GM12878 (cell line): ENCODE measurements around the gene MRC2. TPM values are rescaled to one million over a fixed set of nuclear protein-coding genes. Genes with fewer than 3 reads are reported as not detected.

Source experiments
- ATAC-seq: fragments of 200-7000 bp; cut with Tn5 transposase; 3 replicates; pipeline ENCODE4 v1.9.1; 2020; ENCODE audit warnings: mild to moderate bottlenecking, moderate library complexity
- BruUV-seq: library from RNA; stranded (reverse); fragments of 400-500 nt; replicated peaks from 2 replicates; lab custom pipeline; 2021; lab: Mats Ljungman, UMichigan
- CTCF ChIA-PET: fragments of 300-600 bp; sonication (Branson Sonifier 250); formaldehyde crosslinking; extraction: SDS; loops from one replicate; lab custom pipeline; 2021; ENCODE audit warnings: inconsistent platforms; lab: Yijun Ruan, JAX
- POLR2A ChIA-PET: fragments of 350-600 bp; formaldehyde crosslinking; extraction: SDS; loops from one replicate; lab custom pipeline; 2021; ENCODE audit warnings: inconsistent platforms; lab: Charles Lee
- RAD21 ChIA-PET: fragments of 300-600 bp; sonication (Branson Sonifier 250); formaldehyde crosslinking; loops from one replicate; lab custom pipeline; 2023; ENCODE audit warnings: antibody characterized with exemption; ENCODE audit not compliant: unreplicated experiment; lab: Charles Lee
- SMC1A ChIA-PET: fragments of 300-600 bp; sonication (Branson Sonifier 250); formaldehyde crosslinking; loops from one replicate; lab custom pipeline; 2023; ENCODE audit not compliant: unreplicated experiment, uncharacterized antibody; lab: Charles Lee
- DNase-seq: peaks from one replicate; pipeline ENCODE4 v3.0.0-alpha.2; 2011; ENCODE audit warnings: low read depth, low spot score
- FAIRE-seq: peaks from 3 replicates; lab custom pipeline; 2011; peaks lifted over from hg19 to GRCh38; lab: Jason Lieb, UNC
- H2AFZ ChIP-seq: 2 replicates; pipeline ENCODE4 v1.6.0; 2011; ENCODE audit warnings: low read depth, low read length, control low read depth; ENCODE audit not compliant: control insufficient read depth
- H3K27ac ChIP-seq: 2 replicates; pipeline ENCODE4 v1.5.1; 2011; ENCODE audit warnings: control low read depth; ENCODE audit not compliant: control insufficient read depth, insufficient read depth
- H3K27me3 ChIP-seq, 2 experiments: replicated peaks in 1 of 2; 2 replicates each; pipeline versions ENCODE4 v1.6.0 to v1.6.1; 2011; ENCODE audit warnings: low read length in 1 of 2; ENCODE audit not compliant: control insufficient read depth in 2 of 2, insufficient read depth in 2 of 2
- H3K36me3 ChIP-seq, 2 experiments: 2 replicates each; pipeline ENCODE4 v1.5.1; 2011; ENCODE audit warnings: low read length in 1 of 2; ENCODE audit not compliant: control insufficient read depth in 2 of 2, insufficient read depth in 2 of 2
- H3K4me1 ChIP-seq: 2 replicates; pipeline ENCODE4 v1.6.1; 2011; ENCODE audit warnings: mild to moderate bottlenecking, low read length, moderate library complexity, mixed read lengths; ENCODE audit not compliant: control insufficient read depth, insufficient read depth
- H3K4me2 ChIP-seq: 2 replicates; pipeline ENCODE4 v1.6.0; 2011; ENCODE audit warnings: control low read depth; ENCODE audit not compliant: control insufficient read depth, insufficient read depth
- H3K4me3 ChIP-seq: fragments of 200-600 bp; sonication (generic); 2 replicates; pipeline ENCODE4 v1.5.1; 2016
- H3K79me2 ChIP-seq: 2 replicates; pipeline ENCODE4 v1.6.0; 2011; ENCODE audit warnings: low read length; ENCODE audit not compliant: control insufficient read depth, insufficient read depth
- H3K9ac ChIP-seq: 2 replicates; pipeline ENCODE4 v1.8.0; 2011; ENCODE audit warnings: low read length, control low read depth, mixed read lengths; ENCODE audit not compliant: control insufficient read depth, insufficient read depth
- H3K9me3 ChIP-seq: replicated peaks from 3 replicates; pipeline ENCODE4 v1.5.1; 2011; ENCODE audit warnings: mild to moderate bottlenecking, low read length; ENCODE audit not compliant: control insufficient read depth, insufficient read depth
- H4K20me1 ChIP-seq: 2 replicates; pipeline ENCODE4 v1.6.0; 2011; ENCODE audit not compliant: control insufficient read depth, insufficient read depth
- CHD2 ChIP-seq: IDR thresholded peaks from 2 replicates; pipeline ENCODE4 v1.6.1; 2011; ENCODE audit warnings: low read depth, low read length, improper control_type of control experiment, borderline replicate concordance
- KLF5 ChIP-seq: fragments of 450-650 bp; IDR thresholded peaks from 2 replicates; pipeline ENCODE4 v1.6.1; 2014; ENCODE audit warnings: mild to moderate bottlenecking; ENCODE audit not compliant: partially characterized antibody
- NFIC ChIP-seq: IDR thresholded peaks from 2 replicates; pipeline ENCODE4 v1.6.1; 2012; ENCODE audit warnings: low read depth, mild to moderate bottlenecking, inconsistent platforms, low read length, moderate library complexity
- POLR2AphosphoS2 ChIP-seq: IDR thresholded peaks from 2 replicates; pipeline ENCODE4 v1.6.1; 2011; ENCODE audit warnings: low read depth, mild to moderate bottlenecking, low read length, improper control_type of control experiment, moderate library complexity
- SREBF2 ChIP-seq: IDR thresholded peaks from 2 replicates; pipeline ENCODE4 v1.6.1; 2012; ENCODE audit warnings: mild to moderate bottlenecking, low read length
- STAT3 ChIP-seq: IDR thresholded peaks from 2 replicates; pipeline ENCODE4 v1.6.1; 2011; ENCODE audit warnings: low read depth, low read length, improper control_type of control experiment
- WGBS: methylation state at CpG from one replicate; pipeline ENCODE4 v1.1.6; 2016; ENCODE audit warnings: low lambda C conversion rate; ENCODE audit not compliant: insufficient replicate concordance, insufficient coverage; ENCODE audit errors: missing lambda C conversion rate; 5-methylcytosine and 5-hydroxymethylcytosine counted together
- in situ Hi-C: fragments of 300-500 bp; cut with MboI; formaldehyde crosslinking; loops from 9 replicates; pipeline ENCODE4 v1.14.3; 2018; ENCODE audit warnings: mixed read lengths
- intact Hi-C: fragments of 100-400 bp; cut with micrococcal nuclease; formaldehyde crosslinking; loops from one replicate; pipeline ENCODE4 v1.14.2; 2022; ENCODE audit not compliant: unreplicated experiment
- polyA plus RNA-seq, 11 experiments: library from polyadenylated mRNA; depleted of rRNA in 4 of 11; unstranded in 6 of 11; stranded (reverse) in 5 of 11; fragments of >200 nt; fragmentation: Nextera tagmentation in 4 of 11; fragmentation: Illumina TruSeq in 1 of 11; extraction: Ambion mirVana in 4 of 11; extraction: Trizol in 1 of 11; gene quantifications; 1 replicate in 1 of 11; 2 replicates in 10 of 11; pipeline versions ENCODE4 v1.2.1 to v1.2.3, GENCODE V29; 2011 to 2016; ENCODE audit warnings: inconsistent platforms in 2 of 11, missing spikeins in 2 of 11, low read depth in 1 of 11
- total RNA-seq, 4 experiments: library from RNA; depleted of rRNA in 3 of 4; stranded (reverse); fragments of >200 nt in 3 of 4; fragmentation: Illumina TruSeq in 1 of 4; extraction: Trizol in 1 of 4; gene quantifications; 2 replicates each; pipeline versions ENCODE4 v1.2.1 to v1.2.3, GENCODE V29; 2013 to 2021
- TF ChIP-seq, protein P1 (sequence below): fragments of 450-650 bp; IDR thresholded peaks from 2 replicates; pipeline ENCODE4 v1.6.1; 2017; ENCODE audit warnings: borderline replicate concordance
- TF ChIP-seq, protein P2 (sequence below): fragments of 450-650 bp; IDR thresholded peaks from 2 replicates; pipeline ENCODE4 v1.6.1; 2018; ENCODE audit warnings: borderline replicate concordance, mild to moderate bottlenecking; ENCODE audit not compliant: partially characterized antibody
- TF ChIP-seq, protein P3 (sequence below): fragments of 450-650 bp; IDR thresholded peaks from 2 replicates; pipeline ENCODE4 v1.6.1; 2017; ENCODE audit warnings: mild to moderate bottlenecking, low read depth, inconsistent platforms; ENCODE audit not compliant: poor library complexity, severe bottlenecking
- TF ChIP-seq, protein P4 (sequence below): fragments of 450-650 bp; formaldehyde crosslinking; IDR thresholded peaks from 2 replicates; pipeline ENCODE4 v1.4.0; 2022; ENCODE audit warnings: mild to moderate bottlenecking, moderate library complexity
- TF ChIP-seq, protein P5 (sequence below): IDR thresholded peaks from 2 replicates; pipeline ENCODE4 v1.6.1; 2012; ENCODE audit warnings: mild to moderate bottlenecking, low read depth, low read length

Gene MRC2
- total and polyA plus RNA-seq, 10 of the 15 experiments (the other 5 are each of a cell fraction or from before 2014, with no cell fraction given): 0.04 to 0.96 (median 0.30) TPM; not detected in 1

DNA sequence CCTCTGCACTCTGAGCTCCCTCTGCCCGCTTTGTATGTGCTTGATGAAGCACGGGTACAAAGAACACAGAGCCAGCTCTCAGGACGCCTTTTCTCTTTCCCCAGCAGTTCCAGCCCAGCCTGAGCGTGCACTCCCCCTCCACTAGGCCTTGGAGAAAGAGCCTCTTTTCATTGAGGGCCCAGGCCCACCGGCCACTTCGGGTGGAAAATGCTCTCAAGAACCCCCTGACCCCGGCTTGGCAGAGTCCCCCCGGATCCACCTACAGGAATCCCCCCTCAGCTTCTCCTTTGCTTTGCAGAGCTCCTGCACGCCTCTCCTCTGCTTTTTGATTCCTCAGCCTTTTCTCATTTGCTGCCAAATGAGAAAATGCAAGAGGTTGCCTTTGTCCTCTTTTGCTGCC, 30.2 kb downstream of the MRC2 start:
- SMC1A ChIA-PET: no interaction called here
- H3K36me3 ChIP-seq: no peaks in the 10 kb centered on the region
- intact Hi-C loops (no loop called here), in situ Hi-C loops (no loop called here)
- no peak overlapping the region for H2AFZ ChIP-seq
- no peak overlapping the region for H3K4me3 ChIP-seq
- no peak for DNase-seq
- H3K27ac ChIP-seq: no peak overlapping the region
- H3K4me2 ChIP-seq: no peak overlapping the region
- peaks cover 10% of the 10 kb centered on the region for H3K4me1 ChIP-seq
- FAIRE-seq: no peak
- H4K20me1 ChIP-seq: no peaks in the 10 kb centered on the region
- BruUV-seq: no TSS peak
- WGBS: 47% methylated on average over 9 of the region's 9 CpGs
- ATAC-seq: no peak
- CTCF ChIA-PET: interaction anchor here (0.6 kb wide), 1 partner anchor 1237 kb away, joined by 3 read pairs; no protein-coding TSS in a partner anchor
- POLR2A ChIA-PET: no interaction called here
- peaks cover 6% of the 10 kb centered on the region; the same call in 2 of the 3 replicates for H3K9me3 ChIP-seq
- no peaks in the 10 kb centered on the region for H3K79me2 ChIP-seq
- H3K27me3 ChIP-seq: no peaks in the 10 kb centered on the region; a peak in 1 of 4 replicates
- H3K9ac ChIP-seq: no peak overlapping the region
- RAD21 ChIA-PET: no interaction called here
- TF ChIP-seq NFIC (no peak), KLF5 (no peak), POLR2AphosphoS2 (no peak), SREBF2 (no peak), CHD2 (no peak), STAT3 (no peak)
- TF ChIP-seq, protein P1, sequence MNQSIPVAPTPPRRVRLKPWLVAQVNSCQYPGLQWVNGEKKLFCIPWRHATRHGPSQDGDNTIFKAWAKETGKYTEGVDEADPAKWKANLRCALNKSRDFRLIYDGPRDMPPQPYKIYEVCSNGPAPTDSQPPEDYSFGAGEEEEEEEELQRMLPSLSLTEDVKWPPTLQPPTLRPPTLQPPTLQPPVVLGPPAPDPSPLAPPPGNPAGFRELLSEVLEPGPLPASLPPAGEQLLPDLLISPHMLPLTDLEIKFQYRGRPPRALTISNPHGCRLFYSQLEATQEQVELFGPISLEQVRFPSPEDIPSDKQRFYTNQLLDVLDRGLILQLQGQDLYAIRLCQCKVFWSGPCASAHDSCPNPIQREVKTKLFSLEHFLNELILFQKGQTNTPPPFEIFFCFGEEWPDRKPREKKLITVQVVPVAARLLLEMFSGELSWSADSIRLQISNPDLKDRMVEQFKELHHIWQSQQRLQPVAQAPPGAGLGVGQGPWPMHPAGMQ: no peak
- TF ChIP-seq, protein P2, sequence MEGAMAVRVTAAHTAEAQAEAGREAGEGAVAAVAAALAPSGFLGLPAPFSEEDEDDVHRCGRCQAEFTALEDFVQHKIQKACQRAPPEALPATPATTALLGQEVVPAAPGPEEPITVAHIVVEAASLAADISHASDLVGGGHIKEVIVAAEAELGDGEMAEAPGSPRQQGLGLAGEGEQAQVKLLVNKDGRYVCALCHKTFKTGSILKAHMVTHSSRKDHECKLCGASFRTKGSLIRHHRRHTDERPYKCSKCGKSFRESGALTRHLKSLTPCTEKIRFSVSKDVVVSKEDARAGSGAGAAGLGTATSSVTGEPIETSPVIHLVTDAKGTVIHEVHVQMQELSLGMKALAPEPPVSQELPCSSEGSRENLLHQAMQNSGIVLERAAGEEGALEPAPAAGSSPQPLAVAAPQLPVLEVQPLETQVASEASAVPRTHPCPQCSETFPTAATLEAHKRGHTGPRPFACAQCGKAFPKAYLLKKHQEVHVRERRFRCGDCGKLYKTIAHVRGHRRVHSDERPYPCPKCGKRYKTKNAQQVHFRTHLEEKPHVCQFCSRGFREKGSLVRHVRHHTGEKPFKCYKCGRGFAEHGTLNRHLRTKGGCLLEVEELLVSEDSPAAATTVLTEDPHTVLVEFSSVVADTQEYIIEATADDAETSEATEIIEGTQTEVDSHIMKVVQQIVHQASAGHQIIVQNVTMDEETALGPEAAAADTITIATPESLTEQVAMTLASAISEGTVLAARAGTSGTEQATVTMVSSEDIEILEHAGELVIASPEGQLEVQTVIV: no peak
- TF ChIP-seq, protein P3, sequence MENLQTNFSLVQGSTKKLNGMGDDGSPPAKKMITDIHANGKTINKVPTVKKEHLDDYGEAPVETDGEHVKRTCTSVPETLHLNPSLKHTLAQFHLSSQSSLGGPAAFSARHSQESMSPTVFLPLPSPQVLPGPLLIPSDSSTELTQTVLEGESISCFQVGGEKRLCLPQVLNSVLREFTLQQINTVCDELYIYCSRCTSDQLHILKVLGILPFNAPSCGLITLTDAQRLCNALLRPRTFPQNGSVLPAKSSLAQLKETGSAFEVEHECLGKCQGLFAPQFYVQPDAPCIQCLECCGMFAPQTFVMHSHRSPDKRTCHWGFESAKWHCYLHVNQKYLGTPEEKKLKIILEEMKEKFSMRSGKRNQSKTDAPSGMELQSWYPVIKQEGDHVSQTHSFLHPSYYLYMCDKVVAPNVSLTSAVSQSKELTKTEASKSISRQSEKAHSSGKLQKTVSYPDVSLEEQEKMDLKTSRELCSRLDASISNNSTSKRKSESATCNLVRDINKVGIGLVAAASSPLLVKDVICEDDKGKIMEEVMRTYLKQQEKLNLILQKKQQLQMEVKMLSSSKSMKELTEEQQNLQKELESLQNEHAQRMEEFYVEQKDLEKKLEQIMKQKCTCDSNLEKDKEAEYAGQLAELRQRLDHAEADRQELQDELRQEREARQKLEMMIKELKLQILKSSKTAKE: no peak
- TF ChIP-seq, protein P4, sequence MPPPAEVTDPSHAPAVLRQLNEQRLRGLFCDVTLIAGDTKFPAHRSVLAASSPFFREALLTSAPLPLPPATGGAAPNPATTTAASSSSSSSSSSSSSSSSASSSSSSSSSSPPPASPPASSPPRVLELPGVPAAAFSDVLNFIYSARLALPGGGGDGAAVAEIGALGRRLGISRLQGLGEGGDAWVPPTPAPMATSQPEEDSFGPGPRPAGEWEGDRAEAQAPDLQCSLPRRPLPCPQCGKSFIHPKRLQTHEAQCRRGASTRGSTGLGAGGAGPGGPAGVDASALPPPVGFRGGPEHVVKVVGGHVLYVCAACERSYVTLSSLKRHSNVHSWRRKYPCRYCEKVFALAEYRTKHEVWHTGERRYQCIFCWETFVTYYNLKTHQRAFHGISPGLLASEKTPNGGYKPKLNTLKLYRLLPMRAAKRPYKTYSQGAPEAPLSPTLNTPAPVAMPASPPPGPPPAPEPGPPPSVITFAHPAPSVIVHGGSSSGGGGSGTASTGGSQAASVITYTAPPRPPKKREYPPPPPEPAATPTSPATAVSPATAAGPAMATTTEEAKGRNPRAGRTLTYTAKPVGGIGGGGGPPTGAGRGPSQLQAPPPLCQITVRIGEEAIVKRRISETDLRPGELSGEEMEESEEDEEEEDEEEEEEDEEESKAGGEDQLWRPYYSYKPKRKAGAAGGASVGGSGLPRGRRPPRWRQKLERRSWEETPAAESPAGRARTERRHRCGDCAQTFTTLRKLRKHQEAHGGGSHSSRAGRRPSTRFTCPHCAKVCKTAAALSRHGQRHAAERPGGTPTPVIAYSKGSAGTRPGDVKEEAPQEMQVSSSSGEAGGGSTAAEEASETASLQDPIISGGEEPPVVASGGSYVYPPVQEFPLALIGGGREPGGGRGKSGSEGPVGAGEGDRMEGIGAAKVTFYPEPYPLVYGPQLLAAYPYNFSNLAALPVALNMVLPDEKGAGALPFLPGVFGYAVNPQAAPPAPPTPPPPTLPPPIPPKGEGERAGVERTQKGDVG (CRISPR knock-in tag): no peak
- TF ChIP-seq, protein P5, sequence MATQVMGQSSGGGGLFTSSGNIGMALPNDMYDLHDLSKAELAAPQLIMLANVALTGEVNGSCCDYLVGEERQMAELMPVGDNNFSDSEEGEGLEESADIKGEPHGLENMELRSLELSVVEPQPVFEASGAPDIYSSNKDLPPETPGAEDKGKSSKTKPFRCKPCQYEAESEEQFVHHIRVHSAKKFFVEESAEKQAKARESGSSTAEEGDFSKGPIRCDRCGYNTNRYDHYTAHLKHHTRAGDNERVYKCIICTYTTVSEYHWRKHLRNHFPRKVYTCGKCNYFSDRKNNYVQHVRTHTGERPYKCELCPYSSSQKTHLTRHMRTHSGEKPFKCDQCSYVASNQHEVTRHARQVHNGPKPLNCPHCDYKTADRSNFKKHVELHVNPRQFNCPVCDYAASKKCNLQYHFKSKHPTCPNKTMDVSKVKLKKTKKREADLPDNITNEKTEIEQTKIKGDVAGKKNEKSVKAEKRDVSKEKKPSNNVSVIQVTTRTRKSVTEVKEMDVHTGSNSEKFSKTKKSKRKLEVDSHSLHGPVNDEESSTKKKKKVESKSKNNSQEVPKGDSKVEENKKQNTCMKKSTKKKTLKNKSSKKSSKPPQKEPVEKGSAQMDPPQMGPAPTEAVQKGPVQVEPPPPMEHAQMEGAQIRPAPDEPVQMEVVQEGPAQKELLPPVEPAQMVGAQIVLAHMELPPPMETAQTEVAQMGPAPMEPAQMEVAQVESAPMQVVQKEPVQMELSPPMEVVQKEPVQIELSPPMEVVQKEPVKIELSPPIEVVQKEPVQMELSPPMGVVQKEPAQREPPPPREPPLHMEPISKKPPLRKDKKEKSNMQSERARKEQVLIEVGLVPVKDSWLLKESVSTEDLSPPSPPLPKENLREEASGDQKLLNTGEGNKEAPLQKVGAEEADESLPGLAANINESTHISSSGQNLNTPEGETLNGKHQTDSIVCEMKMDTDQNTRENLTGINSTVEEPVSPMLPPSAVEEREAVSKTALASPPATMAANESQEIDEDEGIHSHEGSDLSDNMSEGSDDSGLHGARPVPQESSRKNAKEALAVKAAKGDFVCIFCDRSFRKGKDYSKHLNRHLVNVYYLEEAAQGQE: no peak
